ENCODE results near the gene ATAD1.
"Not testable (repeated sequence)": the region's sequence is repeated elsewhere in the genome, so short reads cannot be mapped to it uniquely, and the experiment has no call there.

Gene ATAD1

GRCh38 chr10:87803831-87804230, 14.2 kb downstream of the ATAD1 start:
- no peak for DNase-seq (ENCODE audit: low read depth in 2 of 2)

- DNase-seq (ENCODE audit: low read depth in 2 of 2), result no peak
Observed at GRCh38 chr10:87803328-87803727, 14.7 kb downstream of the ATAD1 start.

- not testable (repeated sequence) for DNase-seq (ENCODE audit: low read depth in 2 of 2)
Observed at GRCh38 chr10:87801813-87802435, 16.1 kb downstream of the ATAD1 start.

- DNase-seq (ENCODE audit: low read depth in 2 of 2), result no peak
Observed at GRCh38 chr10:87799860-87800259, 18.2 kb downstream of the ATAD1 start.

- DNase-seq (ENCODE audit: low read depth in 2 of 2), result no peak
Observed at GRCh38 chr10:87798082-87798481, 19.9 kb downstream of the ATAD1 start.

GRCh38 chr10:87794285-87794684, 23.7 kb downstream of the ATAD1 start:
- no peak for DNase-seq (ENCODE audit: low read depth in 2 of 2)

- no peak for DNase-seq (ENCODE audit: low read depth in 2 of 2)
Observed at GRCh38 chr10:87790185-87790584, 27.8 kb downstream of the ATAD1 start.

- no peak for DNase-seq (ENCODE audit: low read depth in 2 of 2)
Observed at GRCh38 chr10:87786421-87786820, 31.6 kb downstream of the ATAD1 start.

GRCh38 chr10:87782721-87783120, 35.3 kb downstream of the ATAD1 start:
- DNase-seq (ENCODE audit: low read depth in 2 of 2), result no peak

- no peak for DNase-seq (ENCODE audit: low read depth in 2 of 2)
Observed at GRCh38 chr10:87781545-87781944, 36.5 kb downstream of the ATAD1 start.

GRCh38 chr10:87776328-87776727, 41.7 kb downstream of the ATAD1 start:
- DNase-seq (ENCODE audit: low read depth in 2 of 2), result no peak

- no peak for DNase-seq (ENCODE audit: low read depth in 2 of 2)
Observed at GRCh38 chr10:87775766-87776165, 42.3 kb downstream of the ATAD1 start.

- no peak for DNase-seq (ENCODE audit: low read depth in 2 of 2)
Observed at GRCh38 chr10:87771871-87772500, 46.0 kb downstream of the ATAD1 start.

GRCh38 chr10:87767253-87767652, 50.8 kb downstream of the ATAD1 start:
- DNase-seq (ENCODE audit: low read depth in 2 of 2), result no peak

GRCh38 chr10:87765666-87766376, 52.2 kb downstream of the ATAD1 start:
- no peak for DNase-seq (ENCODE audit: low read depth in 2 of 2)

- DNase-seq (ENCODE audit: low read depth in 2 of 2), result no peak
Observed at GRCh38 chr10:87764072-87764934, 53.7 kb downstream of the ATAD1 start.

- DNase-seq (ENCODE audit: low read depth in 2 of 2), result no peak
Observed at GRCh38 chr10:87763086-87763861, 54.8 kb downstream of the ATAD1 start.

- DNase-seq (ENCODE audit: low read depth in 2 of 2), result peak; percentile 19 to 33
Observed at GRCh38 chr10:87761892-87762291, 56.1 kb downstream of the ATAD1 start.

- no peak for DNase-seq (ENCODE audit: low read depth in 2 of 2)
Observed at GRCh38 chr10:87761153-87761552, 56.9 kb downstream of the ATAD1 start.

GRCh38 chr10:87760195-87760905, 57.7 kb downstream of the ATAD1 start:
- DNase-seq (ENCODE audit: low read depth in 2 of 2), result no peak

- no peak for DNase-seq (ENCODE audit: low read depth in 2 of 2)
Observed at GRCh38 chr10:87759551-87759950, 58.5 kb downstream of the ATAD1 start.
